Glomerular visceral epithelial cell (primary cell): ENCODE results near the gene DLGAP1.
"Not testable (repeated sequence)": the region's sequence is repeated elsewhere in the genome, so short reads cannot be mapped to it uniquely, and the experiment has no call there.

Experiments
- DNase-seq: peaks from one replicate; pipeline ENCODE4 v3.0.0-alpha.2; 2016; ENCODE audit errors: extremely low spot score

The DLGAP1 gene

DNA sequence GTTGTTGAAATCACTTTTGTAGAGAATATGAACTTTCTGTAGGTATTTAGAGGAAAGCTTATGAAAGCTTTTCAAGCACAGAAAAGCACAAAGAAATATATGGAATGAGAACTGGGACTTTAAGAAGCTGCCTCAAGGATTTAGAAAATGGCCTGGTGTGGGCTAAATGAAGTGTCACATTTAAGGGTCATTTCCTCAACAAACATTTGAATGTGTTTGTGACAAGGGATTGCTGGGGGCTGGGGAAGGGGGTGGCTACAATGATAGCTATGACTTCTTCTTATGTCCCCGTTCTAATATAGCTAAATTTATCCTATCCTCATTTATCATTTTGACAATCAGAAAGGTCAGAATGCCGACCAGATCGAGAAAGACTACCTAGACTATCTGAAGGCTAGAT lies 69.2 kb downstream of the DLGAP1 start:
- no peak for DNase-seq

DNA sequence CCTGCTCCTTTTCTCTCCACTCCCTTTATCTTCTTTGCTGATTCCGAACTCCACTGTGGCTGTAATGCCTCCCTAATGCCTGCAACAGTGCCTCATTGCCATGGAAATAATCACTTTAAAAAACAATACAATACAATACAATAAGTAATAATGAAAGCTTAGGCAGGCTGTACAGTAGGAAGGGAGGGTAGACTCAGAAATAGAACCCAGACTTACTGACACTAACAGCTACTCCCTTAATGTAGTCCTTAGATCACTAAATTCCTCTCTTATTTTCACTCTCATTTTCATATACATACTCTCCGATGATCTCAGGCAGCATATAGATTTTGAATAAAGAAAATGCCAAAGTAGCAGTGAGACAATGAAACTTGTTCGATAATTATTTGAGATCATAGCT lies 70.2 kb downstream of the DLGAP1 start:
- DNase-seq, result no peak

DNA sequence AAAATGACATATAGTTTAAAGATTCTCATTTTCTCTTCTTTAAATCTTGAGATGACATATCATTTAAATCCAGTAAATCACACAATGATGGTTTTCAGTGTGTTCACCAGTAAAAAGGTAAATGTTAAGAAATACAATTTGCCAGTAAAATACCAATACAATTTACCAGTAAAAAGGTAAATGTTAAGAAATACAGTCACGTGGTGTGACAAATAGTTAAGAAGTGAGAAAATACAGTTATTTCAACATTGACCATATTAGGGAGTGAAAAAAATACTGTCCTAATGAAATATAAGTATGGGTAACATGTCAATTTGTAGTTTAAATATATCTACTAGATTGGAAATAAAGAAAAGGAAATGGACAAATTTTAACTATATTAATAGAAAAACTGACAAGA lies 80.5 kb downstream of the DLGAP1 start:
- no peak for DNase-seq

DNA sequence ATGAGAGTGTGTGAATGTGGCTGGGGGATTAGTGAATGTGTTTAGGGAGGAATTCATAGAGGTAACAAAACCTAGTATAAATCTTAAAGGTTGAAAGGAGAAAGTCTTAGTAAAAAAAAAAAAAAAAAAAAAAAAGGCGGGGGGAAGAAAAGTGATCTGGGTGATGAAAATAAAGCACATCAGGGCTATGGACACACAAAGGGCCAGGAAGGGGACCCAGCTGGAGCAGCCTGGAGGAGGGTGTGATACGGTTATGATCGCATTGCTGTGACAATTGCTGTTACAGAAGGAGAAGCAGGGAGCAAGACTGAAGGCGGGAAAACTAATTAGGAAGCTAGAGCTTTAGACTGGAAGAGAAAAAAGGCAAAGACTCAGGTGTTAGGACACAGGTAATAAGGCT lies 85.4 kb downstream of the DLGAP1 start:
- DNase-seq, result no peak

DNA sequence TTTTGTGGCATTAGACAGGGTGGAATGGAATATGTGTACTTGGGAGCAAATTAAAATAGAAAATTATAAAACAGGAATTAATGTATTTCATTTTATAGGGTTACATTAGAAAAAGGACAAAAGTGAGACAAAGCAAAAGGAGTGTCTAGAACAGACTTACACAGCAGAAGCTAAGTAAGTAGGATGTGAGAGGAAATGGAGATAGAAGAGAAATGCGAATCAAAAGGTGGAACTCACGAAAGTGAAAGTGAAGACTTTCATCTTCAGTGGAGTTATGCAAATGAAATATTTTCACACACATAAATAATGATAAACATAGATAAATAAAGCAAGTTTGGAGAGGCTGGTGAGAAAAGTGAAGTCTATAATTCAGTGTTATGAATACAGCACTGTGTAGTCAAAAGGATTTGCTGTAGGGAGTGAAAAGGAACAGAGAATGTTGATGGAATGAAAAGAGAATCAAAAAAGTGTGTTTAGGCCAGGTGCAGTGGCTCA lies 94.8 kb downstream of the DLGAP1 start:
- no peak for DNase-seq

DNA sequence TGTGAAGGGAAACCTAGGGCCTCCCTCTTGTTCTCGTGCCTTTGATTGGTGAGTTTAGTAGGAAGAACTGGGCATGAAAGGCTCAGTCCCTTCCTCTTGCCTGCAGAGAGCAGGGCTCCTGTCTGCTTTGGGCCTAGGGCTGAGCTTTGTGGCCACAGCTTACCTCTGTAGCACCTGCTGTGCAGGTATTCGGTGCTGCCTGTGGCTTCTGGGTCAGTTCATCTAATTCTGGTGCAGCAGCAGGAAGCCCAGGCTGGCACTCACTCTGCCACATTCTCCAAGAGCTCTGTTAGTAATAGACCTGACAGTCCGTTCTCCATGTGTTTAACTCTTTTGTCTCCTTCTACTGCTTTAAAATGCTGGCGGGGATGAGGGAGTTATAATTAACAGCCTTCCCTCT lies 96.5 kb downstream of the DLGAP1 start:
- no peak for DNase-seq

DNA sequence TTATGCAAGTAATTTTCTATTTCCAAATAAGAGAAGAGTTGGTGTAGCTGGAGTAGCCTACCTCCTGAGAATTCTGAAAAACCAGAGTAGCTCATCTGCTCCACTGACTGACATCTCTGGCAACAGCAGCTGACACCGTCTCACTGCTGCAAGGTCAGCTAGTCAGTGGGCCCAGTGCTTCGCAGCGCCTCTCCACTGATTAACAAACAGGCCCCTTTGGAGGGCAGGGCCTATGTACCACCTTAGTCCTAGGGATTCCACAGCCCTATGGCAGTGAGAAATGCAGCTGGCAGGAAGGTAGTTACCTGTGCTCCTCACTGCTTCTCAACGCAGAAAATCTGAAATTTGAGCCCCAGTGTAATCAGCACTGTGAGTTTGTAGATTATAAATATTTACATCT lies 97.5 kb downstream of the DLGAP1 start:
- no peak for DNase-seq

DNA sequence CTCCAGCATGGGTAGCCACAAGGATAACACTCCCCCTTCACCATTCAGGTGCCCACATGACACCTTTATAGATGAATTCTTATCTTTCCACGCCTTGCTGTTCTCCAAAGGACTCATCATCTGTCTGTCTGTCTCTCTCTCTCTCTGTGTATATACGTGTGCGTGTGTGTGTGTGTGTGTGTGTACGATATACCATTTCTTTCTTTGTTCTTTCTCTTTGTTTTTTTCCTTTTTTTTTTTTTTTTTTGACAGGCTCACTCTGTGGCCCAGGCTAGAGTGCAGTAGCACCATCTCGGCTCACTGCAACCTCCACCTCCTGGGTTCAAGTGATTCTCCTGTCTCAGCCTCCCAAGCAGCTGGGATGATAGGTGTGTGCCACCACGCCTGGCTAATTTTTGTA lies 98.2 kb downstream of the DLGAP1 start:
- DNase-seq, result no peak

DNA sequence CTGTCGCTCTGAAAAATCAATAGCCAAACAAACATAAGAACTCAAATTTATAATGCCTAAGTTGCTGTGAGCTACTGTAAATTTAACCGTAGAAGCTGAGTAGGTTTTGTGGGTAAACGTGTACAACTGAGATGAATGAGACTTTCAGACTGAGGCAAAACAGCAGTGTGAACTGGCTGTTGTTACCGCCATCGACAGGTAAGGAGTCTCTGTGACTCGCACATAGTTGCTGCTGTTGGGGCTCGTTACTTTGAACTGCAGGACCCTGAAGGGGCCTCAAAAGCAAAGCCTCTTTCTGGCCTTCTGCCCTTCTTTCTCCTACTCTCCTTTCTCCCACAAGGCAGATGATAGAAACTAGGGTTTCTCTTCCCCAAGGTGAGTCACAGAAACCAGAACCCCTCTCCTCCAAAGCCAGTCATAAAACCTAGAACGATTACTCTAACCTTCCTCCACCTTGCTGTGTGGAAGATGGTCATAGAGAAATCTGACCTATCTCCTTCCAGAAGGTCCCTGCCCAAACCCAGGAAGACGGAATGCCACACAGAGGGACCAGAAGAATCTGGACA lies 101.2 kb downstream of the DLGAP1 start:
- DNase-seq, result no peak

DNA sequence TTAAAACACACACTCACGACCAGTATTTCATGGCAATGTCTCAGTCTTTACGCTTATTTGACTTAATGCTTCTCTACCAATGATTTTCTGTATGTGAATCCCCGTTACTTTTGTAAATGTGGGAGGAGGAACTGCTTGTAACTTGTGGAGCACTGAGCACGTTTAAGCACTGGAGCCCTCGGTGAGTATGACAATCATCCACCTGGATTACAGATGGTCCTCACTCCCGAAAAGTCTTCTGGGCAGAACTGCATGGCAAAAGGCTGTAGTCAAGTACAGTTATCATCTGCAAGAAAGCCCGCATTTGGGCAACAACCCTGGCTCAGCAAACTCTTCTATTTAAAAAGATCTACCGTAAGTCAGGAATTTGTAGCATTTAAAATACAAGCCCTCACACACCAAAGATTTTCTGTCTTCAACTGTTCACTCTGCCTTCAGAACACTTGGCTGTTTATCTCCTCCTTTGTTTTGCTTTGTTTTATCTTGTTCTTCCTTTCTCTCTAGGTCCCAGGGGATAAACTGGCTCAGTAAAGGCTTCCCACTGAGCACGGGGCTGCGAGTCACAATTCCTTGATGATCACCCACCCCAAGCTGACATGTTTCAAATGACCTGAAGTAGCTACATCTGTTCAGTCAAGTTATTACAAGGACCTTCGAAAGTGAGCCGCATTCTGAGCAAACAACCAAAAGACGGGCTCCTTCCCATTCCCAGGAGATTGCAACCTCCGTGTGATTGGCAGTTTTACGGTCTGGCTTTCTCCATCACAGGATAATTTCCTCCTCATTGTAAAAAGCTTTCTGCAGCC lies 102.2 kb downstream of the DLGAP1 start:
- DNase-seq, result no peak

DNA sequence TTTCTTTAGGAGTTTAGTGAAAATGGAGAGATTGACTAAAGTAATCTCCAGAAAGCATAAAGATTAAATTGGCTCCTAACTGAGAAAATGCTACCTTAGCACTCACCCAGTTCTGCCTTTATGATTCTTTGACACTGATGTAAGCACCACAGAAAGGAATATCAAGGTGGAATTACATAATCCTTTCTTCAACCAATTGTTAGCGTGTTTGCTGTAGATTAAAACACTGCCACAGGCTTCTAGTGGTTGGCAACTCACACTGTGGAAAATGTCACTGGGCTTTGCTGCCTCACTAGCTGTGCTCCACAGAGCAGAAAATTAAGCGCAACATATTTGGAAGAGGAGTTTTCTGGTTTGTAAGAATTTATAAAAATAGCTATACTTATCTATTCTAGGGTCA lies 104.1 kb downstream of the DLGAP1 start:
- no peak for DNase-seq

DNA sequence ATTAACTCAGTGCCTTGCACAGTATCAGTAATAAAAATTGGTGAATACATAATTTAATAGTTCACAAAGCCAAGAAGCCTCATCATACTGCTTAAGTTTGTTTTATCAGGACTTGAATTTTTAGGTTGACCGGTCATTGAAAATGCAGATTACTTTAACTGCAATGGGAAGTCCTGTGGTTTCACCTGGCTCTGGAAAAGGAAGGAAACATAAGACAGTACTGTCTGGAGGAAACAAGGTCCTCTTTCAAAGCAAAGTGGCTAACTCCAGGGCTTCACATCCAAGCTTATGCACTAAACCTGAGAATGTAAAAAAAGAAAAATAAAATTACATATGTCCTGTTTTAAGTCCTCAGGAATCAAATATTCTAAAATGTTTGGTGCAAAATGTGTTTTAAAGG lies 119.7 kb downstream of the DLGAP1 start:
- DNase-seq, result no peak

DNA sequence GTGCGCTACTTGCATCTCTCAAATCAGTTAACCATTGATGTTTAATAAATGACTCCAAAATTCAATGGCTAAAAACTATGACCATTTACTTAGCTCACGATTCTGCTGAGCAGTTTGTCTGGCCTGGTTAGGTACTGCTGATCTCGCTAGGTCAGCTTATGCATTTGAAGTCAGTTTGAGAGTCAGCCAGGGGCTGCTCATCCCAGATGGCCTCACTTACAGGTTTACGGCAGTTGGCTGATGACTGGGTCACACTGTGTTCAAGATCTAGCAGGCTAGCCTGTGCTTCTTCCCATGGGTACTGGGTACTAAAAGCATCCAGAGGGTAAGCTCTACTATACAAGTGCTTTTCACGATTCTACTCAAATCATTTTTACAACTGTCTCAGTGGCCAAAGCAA lies 122.1 kb downstream of the DLGAP1 start:
- no peak for DNase-seq

DNA sequence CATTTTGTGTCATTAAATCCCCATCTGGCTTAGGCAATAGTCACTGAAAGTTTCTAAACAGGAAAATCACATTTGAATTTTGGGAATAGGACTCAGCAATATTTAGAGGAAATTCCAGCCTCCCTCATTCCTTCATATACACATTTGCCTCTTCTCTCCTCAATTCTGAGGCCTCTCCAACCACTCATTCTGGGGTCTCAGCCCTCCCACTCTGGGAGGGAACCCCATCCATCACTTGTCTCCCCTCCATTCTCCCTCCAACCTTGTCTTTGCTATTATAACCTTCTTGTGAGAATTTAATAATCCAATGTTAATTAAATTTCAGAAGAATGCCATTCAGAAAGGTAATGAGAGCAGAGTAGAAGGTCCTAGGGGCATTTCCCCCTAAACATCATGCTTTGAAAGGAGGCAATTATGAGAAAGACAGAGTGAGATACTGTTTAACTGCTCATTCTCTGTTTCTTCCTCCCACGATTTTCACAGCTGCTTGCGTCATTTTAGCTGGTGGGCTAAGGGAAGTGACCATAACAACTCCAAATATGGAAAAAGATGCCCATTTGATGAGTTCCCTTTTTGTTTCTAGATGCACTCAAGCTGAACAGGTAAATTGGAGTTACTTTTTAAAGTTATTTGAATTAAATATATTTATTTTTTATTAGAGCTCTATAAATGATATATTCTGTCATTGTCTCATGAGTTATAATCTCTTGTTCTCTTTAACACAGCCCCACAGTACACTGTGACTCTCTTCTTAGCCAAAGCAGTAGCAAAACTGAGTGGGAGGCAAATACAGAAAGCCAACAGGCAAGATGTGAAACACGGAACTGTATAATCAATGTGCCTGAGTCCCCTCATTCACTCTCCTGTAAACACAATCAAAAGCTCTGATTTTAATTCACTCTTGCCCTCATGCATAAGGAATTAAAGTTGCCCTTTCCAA lies 135.1 kb downstream of the DLGAP1 start:
- DNase-seq, result no peak

DNA sequence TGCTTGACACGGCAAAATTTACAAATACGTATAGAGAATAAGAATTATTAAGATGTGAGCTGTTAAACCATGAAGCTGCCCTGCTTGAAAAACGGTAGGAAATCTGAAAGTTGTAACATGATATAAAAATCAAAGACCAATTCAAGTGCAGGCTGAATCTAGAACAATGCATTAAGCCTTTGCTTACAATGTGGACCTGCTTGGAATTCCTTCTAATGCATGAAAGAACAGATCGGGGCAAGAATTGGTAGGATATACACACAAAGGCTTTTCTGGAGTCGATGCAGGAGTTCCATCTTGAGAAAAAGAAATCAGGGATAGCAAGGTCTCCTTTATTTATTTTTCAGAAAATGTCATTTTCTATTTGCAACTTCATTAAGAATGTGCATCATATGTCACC lies 136.8 kb downstream of the DLGAP1 start:
- DNase-seq, result no peak

DNA sequence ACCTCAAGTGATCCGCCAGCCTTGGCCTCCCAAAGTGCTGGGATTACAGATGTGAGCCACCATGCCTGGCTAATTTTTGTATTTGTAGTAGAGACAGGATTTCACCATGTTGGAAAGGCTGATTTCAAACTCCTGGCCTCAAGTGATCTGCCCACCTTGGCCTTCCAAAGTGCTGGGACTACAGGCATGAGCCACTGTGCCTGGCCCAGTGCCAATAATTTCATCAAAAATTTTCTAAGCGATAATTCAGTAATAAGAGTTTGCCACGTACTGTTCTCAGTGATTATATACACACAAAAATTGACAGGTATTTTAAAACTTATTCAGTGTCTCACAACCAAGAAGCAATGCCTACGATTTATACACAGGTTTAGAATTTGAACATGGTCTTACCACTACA lies 143.2 kb downstream of the DLGAP1 start:
- not testable (repeated sequence) for DNase-seq

DNA sequence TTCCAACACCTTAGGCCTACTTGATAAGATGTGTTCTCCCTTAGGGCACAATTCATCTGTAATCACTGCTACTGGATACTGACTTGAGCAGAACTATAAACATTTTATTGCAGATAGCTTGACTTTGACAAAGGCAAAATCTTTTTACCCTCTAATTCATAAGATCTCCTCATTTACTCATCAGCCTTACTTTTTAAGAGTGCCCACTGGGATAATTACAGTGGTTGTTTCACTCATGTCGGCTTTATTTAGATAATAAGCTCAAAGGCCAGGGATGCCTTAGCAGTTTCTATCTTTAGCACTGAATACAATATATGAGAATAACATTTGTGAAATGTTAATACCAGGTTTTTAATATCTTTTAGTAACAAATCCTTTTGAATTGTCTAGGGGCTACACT lies 144.0 kb downstream of the DLGAP1 start:
- no peak for DNase-seq

DNA sequence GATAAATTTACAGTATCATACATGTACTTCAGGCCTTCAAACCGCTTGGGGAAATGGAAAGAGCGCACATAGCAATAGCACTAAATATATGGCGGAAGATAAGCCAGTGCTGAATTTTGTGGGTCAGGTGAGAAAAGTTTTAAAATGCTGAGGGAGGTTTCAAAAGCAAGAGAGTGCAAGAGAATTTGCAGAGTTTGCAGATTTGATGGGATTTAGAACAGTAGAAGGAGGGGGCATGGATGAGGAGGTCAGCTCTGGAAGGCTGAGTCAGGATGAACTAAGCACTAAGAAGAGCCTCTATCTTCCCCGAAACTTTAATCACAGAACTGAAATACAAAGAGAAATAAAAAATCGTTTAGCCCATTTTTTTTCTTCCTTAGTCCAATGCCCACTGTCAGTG lies 145.9 kb downstream of the DLGAP1 start:
- DNase-seq, result no peak

DNA sequence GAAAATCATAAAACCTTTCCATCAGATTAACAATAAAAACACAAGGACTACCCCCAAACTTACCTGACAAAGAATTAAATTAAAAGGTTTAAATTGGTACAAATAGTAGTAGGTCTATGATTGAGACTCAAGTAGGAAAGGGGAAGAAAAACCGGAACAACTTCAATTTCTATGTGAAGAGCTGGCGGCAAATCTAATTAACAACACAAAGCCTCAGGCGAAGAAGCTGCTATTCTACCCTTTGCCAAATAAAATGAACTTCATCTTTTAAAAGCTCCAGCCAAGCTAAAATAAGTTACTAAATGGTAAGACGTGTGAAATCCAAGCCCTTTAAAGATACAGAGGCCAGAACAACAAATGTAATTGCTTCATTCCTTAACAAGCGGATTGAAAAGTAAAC lies 146.5 kb downstream of the DLGAP1 start:
- no peak for DNase-seq

DNA sequence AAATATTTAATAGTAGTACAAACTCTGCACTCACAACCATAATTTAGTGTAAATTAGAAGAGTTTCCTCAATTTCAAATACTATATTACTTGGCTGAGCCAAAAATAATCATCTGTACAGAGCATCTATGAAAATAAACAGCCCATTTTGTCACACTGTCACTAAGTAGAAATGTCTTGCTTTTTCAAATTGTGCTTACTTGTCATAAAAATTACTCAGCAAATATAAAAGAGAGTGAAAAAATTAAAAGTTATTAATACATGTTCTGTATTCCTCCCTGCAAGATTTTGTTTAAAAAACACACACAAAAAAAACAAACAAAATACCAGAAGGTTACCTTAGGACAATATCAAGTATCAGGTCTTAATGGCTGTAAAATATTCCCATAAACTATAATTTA lies 155.7 kb downstream of the DLGAP1 start:
- DNase-seq, result no peak

DNA sequence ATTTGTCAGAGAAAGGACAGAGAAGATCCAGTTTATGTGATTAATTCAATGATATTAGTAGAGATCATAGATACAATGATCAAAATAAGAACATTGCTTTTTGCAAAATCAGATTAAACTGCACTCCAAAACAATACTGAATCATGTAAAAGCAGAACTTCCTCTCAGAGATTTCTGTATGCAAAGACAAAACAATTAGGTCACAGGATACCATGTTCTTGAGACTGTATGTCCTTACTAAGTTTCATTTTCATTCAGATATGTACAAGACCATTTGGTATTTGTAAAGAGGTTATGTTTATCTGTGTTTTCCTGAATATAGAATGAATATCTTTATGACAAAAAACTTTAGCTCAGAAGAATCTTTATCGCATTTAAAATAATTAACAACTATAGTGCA lies 161.8 kb downstream of the DLGAP1 start:
- DNase-seq, result no peak

DNA sequence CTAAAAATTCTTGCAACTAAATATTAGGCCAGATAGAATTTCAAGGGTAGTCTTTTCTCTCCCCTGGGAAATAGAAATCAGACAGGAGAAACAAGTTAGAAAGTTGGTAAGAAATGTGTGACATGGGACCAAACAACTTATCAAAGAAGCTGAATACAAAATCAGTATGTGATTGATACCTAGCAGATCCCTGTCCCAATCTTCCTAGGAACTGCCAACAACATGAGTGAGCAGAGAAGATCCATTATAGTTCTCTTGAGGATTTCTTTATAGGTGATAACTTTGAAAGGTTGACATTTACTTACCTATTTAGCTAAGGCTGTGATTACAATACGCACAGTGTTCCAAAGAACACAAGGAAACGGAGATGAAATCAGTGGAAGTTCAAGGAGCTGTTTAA lies 162.4 kb downstream of the DLGAP1 start:
- DNase-seq, result no peak

DNA sequence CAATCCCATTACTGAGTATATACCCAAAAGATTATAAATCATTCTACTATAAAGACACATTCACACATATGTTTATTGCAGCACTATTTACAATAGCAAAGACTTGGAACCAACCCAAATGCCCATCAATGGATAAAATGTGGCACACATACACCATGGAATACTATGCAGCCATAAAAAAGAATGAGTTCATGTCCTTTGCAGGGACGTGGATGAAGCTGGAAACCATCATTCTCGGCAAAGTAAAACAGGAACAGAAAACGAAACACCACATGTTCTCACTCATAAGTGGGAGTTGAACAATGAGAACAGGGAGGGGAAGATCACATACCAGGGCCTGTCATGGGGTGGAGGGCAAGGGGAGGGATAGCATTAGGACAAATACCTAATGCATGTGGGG lies 167.8 kb downstream of the DLGAP1 start:
- DNase-seq, result not testable (repeated sequence)
